Tibial artery (tissue), 4 donors: ENCODE data around the gene TXNDC17.

Source experiments
- DNase-seq, 2 donors: peaks; one replicate each; pipeline ENCODE4 v3.0.0-alpha.2; 2019
- H3K27ac ChIP-seq, 2 donors: fragments of 200-600 bp; sonication (generic) in 1 of 2; 1 replicate in 1 of 2; 2 replicates in 1 of 2; pipeline ENCODE4 v1.5.1; 2018 to 2019; ENCODE audit warnings: mild to moderate bottlenecking in 1 of 2
- H3K27me3 ChIP-seq, 2 donors: fragments of 200-600 bp; sonication (generic) in 1 of 2; one replicate each; pipeline versions ENCODE4 v1.5.1 to v1.6.0; 2016 to 2019
- H3K36me3 ChIP-seq, 3 donors: fragments of 200-600 bp; sonication (generic) in 2 of 3; one replicate each; pipeline ENCODE4 v1.5.1; 2016 to 2019; ENCODE audit warnings: mild to moderate bottlenecking in 2 of 3
- H3K4me1 ChIP-seq, 4 donors: fragments of 200-600 bp; sonication (generic) in 2 of 4; 1 replicate in 3 of 4; 2 replicates in 1 of 4; pipeline ENCODE4 v1.5.1; 2016 to 2019
- H3K4me3 ChIP-seq, 2 donors: fragments of 200-600 bp; sonication (generic) in 1 of 2; 1 replicate in 1 of 2; 2 replicates in 1 of 2; pipeline ENCODE4 v1.5.1; 2018 to 2019; ENCODE audit warnings: mild to moderate bottlenecking in 2 of 2
- H3K9me3 ChIP-seq, 3 donors: fragments of 200-600 bp; sonication (generic) in 1 of 3; one replicate each; pipeline ENCODE4 v1.5.1; 2016 to 2019
- intact Hi-C: fragments of 100-400 bp; cut with DNase I; formaldehyde crosslinking; loops from one replicate; pipeline ENCODE4 v1.15.0; 2023; ENCODE audit warnings: low total_unique reads
- TF ChIP-seq, protein P1 (sequence below), 2 experiments: fragments of 200-600 bp in 1 of 2; fragments of 450-650 bp in 1 of 2; IDR thresholded peaks; one replicate each; pipeline ENCODE4 v1.5.1; 2017 to 2019; ENCODE audit warnings: antibody characterized with exemption in 2 of 2, mild to moderate bottlenecking in 1 of 2, moderate library complexity in 1 of 2

TXNDC17 gene

DNA sequence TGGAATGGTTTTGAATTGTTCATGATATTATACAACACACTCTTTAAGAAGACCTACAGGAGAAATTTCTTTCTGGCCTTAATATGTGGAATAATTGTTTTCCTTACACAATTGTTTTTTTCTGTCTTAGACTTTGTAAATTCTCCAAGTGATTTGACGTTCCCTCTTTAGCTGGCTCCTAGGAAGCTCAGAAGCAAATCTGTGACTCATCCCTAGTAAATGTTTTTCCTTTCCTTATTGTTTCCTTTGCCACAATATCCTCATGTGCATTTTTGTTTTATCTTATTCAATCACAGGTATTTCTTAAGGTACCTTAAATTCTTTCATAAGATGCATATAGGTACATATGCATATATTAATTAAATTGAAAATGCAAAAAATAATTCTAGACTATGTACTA is 13.8 kb upstream of the TXNDC17 start:
- Histone ChIP-seq H3K27me3 (no peaks in the 10 kb centered on the region), H3K36me3 (peaks cover 14 to 91% (median 35%) of the 10 kb centered on the region in 3 donors), H3K4me3 (no peak overlapping the region), H3K4me1 (no peaks in the 10 kb centered on the region), H3K9me3 (no peaks in the 10 kb centered on the region), H3K27ac (no peak overlapping the region)
- intact Hi-C loops = no loop called here
- TF ChIP-seq, protein P1, sequence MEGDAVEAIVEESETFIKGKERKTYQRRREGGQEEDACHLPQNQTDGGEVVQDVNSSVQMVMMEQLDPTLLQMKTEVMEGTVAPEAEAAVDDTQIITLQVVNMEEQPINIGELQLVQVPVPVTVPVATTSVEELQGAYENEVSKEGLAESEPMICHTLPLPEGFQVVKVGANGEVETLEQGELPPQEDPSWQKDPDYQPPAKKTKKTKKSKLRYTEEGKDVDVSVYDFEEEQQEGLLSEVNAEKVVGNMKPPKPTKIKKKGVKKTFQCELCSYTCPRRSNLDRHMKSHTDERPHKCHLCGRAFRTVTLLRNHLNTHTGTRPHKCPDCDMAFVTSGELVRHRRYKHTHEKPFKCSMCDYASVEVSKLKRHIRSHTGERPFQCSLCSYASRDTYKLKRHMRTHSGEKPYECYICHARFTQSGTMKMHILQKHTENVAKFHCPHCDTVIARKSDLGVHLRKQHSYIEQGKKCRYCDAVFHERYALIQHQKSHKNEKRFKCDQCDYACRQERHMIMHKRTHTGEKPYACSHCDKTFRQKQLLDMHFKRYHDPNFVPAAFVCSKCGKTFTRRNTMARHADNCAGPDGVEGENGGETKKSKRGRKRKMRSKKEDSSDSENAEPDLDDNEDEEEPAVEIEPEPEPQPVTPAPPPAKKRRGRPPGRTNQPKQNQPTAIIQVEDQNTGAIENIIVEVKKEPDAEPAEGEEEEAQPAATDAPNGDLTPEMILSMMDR (IDR thresholded peaks at IDR 0.05) = no peak
- DNase-seq = no peak

DNA sequence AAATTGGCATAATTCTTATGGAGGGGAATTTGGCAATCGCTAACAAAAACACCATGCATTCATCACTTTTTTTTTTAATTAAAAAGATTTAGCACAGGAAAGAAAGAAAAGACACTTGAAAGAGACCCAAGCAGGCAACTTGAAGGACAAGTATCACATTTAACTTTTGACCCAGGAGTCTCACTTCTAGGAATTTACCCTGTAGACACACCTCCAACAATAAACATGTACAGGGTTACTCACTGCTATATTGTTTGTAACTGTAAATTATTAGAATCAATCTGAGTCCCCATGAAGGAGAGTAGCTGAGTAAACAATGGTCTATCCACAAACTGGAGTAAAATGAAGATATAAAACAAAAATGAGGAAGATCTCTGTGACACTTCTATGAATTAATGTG is 10.5 kb upstream of the TXNDC17 start:
- Histone ChIP-seq H3K9me3 (no peaks in the 10 kb centered on the region), H3K36me3 (peaks cover 40 to 86% (median 41%) of the 10 kb centered on the region in 3 donors), H3K27me3 (no peaks in the 10 kb centered on the region), H3K4me3 (no peak overlapping the region), H3K4me1 (no peaks in the 10 kb centered on the region), H3K27ac (no peak overlapping the region)
- TF ChIP-seq, protein P1 (IDR thresholded peaks at IDR 0.05) = no peak
- DNase-seq = no peak
- intact Hi-C loops = no loop called here

GRCh38 chr17:6632530-6632929 is 8.3 kb upstream of the TXNDC17 start:
- H3K4me1 ChIP-seq = no peaks in the 10 kb centered on the region
- intact Hi-C loops = no loop called here
- no peak overlapping the region for H3K4me3 ChIP-seq
- H3K27ac ChIP-seq = no peak overlapping the region
- peaks cover 37 to 66% (median 37%) of the 10 kb centered on the region in 3 donors for H3K36me3 ChIP-seq
- DNase-seq = no peak
- H3K27me3 ChIP-seq = no peaks in the 10 kb centered on the region
- H3K9me3 ChIP-seq = no peaks in the 10 kb centered on the region
- TF ChIP-seq, protein P1 (IDR thresholded peaks at IDR 0.05) = no peak

- H3K27ac ChIP-seq = no peak overlapping the region
- H3K9me3 ChIP-seq = no peaks in the 10 kb centered on the region
- H3K4me3 ChIP-seq = no peak overlapping the region
- no peaks in the 10 kb centered on the region for H3K27me3 ChIP-seq
- H3K4me1 ChIP-seq = peaks cover 0 to 3% (median 2%) of the 10 kb centered on the region in 4 donors
- TF ChIP-seq, protein P1 (IDR thresholded peaks at IDR 0.05) = no peak
- intact Hi-C loops = no loop called here
- DNase-seq = no peak
- peaks cover 30 to 58% (median 30%) of the 10 kb centered on the region in 3 donors for H3K36me3 ChIP-seq
These were observed 7.6 kb upstream of the TXNDC17 start for GRCh38 chr17:6633263-6633662.

DNA sequence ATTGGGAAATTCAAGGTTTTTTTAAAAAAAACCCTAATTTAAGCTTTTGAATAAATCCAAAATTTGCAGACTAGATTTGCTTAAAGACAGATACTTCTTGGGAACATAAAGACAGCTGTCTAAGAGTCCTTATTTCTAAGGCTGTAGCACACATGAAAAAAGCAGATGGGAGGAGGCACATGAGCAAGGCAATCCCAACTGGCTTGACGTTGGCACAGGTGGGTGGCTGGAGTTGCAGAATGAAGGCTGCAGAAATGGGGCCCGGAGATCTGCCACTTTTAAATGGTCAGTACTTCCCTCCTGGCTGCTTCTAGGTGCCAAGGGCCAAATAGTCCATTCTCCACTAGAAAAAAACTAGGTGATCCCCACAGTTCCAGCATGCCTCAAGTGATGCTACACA is 4.8 kb upstream of the TXNDC17 start:
- peaks cover 0 to 19% (median 17%) of the 10 kb centered on the region in 4 donors for H3K4me1 ChIP-seq
- H3K36me3 ChIP-seq = peaks cover 29 to 39% (median 30%) of the 10 kb centered on the region in 3 donors
- H3K9me3 ChIP-seq = no peaks in the 10 kb centered on the region
- no peaks in the 10 kb centered on the region for H3K27me3 ChIP-seq
- intact Hi-C loops = no loop called here
- no peak overlapping the region for H3K27ac ChIP-seq
- TF ChIP-seq, protein P1 (IDR thresholded peaks at IDR 0.05) = no peak
- DNase-seq = no peak
- H3K4me3 ChIP-seq = no peak overlapping the region
